Epithelial cell of esophagus (primary cell): Measurements from ENCODE around the gene ZNF530.

Source experiments
- DNase-seq: peaks from one replicate; pipeline ENCODE4 v3.0.0; 2010; ENCODE audit warnings: low read depth
- H3K4me3 ChIP-seq: 2 replicates; pipeline ENCODE4 v1.5.1; 2011; ENCODE audit warnings: mild to moderate bottlenecking, low read length, control low read depth
- CTCF ChIP-seq: IDR thresholded peaks from 2 replicates; pipeline ENCODE4 v1.5.1; 2011; ENCODE audit warnings: low read depth, mild to moderate bottlenecking, low read length, control low read depth, inconsistent platforms; ENCODE audit not compliant: insufficient read depth; ENCODE audit errors: missing control alignments

The ZNF530 gene

GRCh38 chr19:57653689-57654088 is 54.0 kb downstream of the ZNF530 start:
- no peak overlapping the region for H3K4me3 ChIP-seq
- no peak for DNase-seq
- no peak for TF ChIP-seq CTCF

- TF ChIP-seq CTCF, result no peak
- no peak for DNase-seq
- H3K4me3 ChIP-seq, result no peak overlapping the region
Measured at GRCh38 chr19:57655443-57655842, 55.8 kb downstream of the ZNF530 start.

GRCh38 chr19:57656346-57656745 is 56.7 kb downstream of the ZNF530 start:
- DNase-seq, result peak; percentile 57

More at GRCh38 chr19:57656346-57656745, 56.7 kb downstream of the ZNF530 start:
- no peak for TF ChIP-seq CTCF
- no peak overlapping the region for H3K4me3 ChIP-seq
